Transverse colon (tissue), 3 donors: Measurements from ENCODE around the gene GBP6.

Source experiments
- CTCF ChIP-seq, 5 experiments: fragments of 200-600 bp in 3 of 5; fragments of 450-650 bp in 2 of 5; sonication (generic) in 3 of 5; IDR thresholded peaks; 1 replicate in 2 of 5; 2 replicates in 3 of 5; pipeline ENCODE4 v1.5.1; 2016 to 2017; ENCODE audit warnings: antibody characterized with exemption in 5 of 5, inconsistent platforms in 3 of 5, mild to moderate bottlenecking in 2 of 5, moderate library complexity in 1 of 5
- EP300 ChIP-seq: sonication (generic); formaldehyde crosslinking; IDR thresholded peaks from one replicate; pipeline ENCODE4 v1.6.1; 2017; ENCODE audit warnings: antibody characterized with exemption, low read depth
- POLR2A ChIP-seq: fragments of 450-650 bp; IDR thresholded peaks from one replicate; pipeline ENCODE4 v1.6.1; 2016; ENCODE audit warnings: antibody characterized with exemption, mild to moderate bottlenecking, moderate library complexity

DNA sequence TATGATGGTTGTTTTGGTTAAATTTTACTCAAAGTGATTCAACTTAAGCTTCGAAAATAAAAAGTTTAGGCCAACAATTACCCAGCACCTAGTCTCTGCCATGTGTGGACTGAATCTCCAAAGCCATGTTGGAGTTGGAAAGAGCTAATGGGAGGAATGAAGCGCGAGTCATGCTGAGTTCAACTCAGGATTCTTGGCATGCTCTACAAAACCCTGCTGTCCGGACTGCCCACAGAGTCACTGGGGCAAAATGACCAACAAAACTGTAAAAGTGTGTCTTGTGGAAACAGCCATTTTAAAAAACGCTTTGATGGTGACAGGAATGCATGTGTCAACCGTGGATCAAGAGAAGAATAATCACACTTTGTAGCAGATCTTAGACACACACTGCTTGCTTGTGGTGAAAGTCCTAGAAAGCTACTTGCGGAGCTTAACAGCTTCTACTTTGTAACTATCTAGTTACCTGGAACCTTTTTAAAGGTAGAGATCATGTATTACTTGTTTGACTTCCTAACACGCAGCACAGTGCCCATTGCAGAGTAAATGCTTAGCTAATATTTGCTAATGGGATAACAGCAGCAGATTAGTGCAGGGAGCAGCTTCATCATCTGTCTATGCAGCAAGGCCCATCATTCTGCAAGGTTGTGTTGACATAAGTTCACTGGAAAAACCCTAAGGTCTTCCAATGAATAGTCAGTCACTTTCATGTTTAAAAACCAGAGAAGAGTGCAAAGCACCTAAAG lies 7.0 kb upstream of the GBP6 start:
- no peak for TF ChIP-seq CTCF (IDR thresholded peaks at IDR 0.05)
- no peak for TF ChIP-seq EP300
- no peak for TF ChIP-seq POLR2A
